HG02588 (cell line): ENCODE data around the gene POLD3.
"Not testable (repeated sequence)": the region's sequence is repeated elsewhere in the genome, so short reads cannot be mapped to it uniquely, and the experiment has no call there.

ENCODE experiments used
- ATAC-seq: cut with Tn5 transposase; IDR thresholded peaks from one replicate; pipeline ENCODE4 v1.9.1; 2021; ENCODE audit warnings: mild to moderate bottlenecking, moderate library complexity; ENCODE audit not compliant: unreplicated experiment

POLD3 gene

DNA sequence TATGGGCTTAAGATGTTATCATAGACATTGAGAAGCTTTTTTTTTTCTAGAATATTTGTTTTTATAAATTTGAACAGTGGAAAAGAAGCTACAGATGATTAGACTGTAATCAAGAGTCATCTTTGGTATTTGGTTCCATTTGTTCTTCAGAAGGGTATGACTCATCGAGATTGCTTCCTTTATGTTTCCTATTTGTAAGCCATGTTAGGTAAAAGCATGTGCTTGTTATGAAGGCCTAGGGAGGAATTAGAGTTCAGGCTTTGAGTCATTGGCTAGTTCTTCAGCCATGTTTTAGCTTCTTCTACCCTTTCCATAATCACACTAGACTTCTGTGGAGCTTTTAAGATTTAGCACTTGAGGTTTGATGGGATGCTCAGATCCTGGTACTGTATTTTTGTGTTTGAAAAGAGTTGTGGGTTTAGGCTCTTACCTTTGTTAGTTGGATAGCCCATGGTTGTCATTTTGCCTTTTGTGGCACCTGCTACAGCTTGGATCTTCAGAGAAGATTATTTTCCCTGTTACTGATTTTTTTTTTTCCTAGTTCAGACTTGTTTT lies 44.3 kb downstream of the POLD3 start:
- ATAC-seq: no peak

DNA sequence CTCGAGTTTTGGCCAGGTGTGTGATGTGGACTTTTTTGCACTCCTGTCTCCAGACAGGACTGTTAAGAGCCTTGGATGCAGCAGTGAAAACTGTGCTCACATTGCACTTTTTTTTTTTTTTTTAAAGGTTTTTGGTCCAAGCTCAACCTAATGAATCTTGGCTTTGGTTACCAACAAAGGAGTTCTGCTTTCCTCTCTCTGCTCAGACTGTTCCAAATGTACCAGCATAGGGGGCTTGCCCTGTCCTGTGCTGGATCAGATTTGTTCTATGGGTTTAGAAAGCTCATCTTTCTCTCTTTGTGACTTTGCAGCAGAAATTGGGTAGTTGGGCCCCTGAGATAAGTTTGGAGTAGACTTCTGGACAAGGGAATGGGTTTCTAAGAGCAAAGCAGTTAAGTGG lies 45.3 kb downstream of the POLD3 start:
- no peak for ATAC-seq

- no peak for ATAC-seq
Observed at GRCh38 chr11:74638869-74639268, 46.5 kb downstream of the POLD3 start.

- ATAC-seq: no peak
Observed at GRCh38 chr11:74639533-74639932, 47.2 kb downstream of the POLD3 start.

DNA sequence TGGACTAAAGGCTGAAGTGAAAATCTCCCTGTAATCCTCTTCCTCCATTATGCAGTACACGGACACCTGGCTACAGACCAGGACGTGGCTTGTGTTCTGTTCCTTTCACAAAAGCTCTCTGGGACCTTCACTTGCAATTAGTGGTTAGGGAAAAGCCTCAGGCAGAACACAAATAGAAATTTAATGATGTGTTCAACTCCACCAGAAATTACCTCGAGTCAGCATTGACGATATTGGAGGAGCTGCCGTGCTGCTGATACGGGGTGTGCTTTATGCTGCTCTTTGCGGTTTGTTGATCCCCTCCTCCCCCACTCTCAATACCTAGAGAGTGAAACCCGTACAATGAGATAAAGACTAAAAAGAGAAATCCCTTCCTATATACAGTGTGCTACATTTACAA lies 48.9 kb downstream of the POLD3 start:
- ATAC-seq: no peak

DNA sequence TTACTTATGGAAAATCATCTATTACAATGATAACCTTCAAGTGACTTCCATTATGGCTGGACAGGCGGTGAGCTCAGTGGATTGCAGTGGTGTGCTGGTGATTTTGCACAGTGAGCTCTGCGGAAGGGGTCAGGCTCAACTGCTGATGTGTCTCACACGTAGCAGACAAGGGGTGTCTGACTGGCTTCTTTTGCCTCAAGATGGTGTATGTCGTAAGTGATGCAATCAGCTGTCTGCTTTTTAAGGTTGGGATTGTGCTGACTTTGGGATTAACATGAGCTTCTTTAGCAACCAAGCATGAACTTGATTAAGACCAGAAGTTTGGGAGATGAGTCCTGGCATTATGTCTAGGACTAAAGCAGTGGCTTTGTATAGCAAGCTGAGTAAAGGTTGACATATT lies 49.5 kb downstream of the POLD3 start:
- ATAC-seq: no peak

GRCh38 chr11:74642912-74643311 lies 50.5 kb downstream of the POLD3 start:
- ATAC-seq: no peak

GRCh38 chr11:74644081-74644480 lies 51.7 kb downstream of the POLD3 start:
- no peak for ATAC-seq

GRCh38 chr11:74646215-74646614 lies 53.8 kb downstream of the POLD3 start:
- no peak for ATAC-seq

GRCh38 chr11:74646954-74647353 lies 54.6 kb downstream of the POLD3 start:
- ATAC-seq: no peak

DNA sequence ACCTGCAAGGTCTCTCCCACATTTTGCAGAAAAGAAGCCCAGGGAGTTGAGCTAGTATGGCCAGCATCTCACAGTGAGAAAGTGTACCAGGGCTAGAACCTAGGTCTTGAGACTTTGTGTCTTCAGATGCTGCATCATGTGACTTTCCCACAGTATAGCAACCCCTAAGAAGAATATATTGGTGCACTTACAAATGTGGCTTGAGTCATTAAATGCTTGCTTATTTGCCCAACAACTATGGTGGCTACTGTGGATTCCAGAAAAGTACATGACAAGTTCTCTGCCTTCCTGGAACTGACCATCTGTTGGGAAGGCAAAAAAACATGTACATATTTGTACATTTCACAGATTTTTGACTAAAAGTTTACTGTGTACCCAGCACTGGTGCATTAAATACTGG lies 55.0 kb downstream of the POLD3 start:
- ATAC-seq: no peak

GRCh38 chr11:74647831-74648230 lies 55.4 kb downstream of the POLD3 start:
- ATAC-seq: no peak

GRCh38 chr11:74648894-74649293 lies 56.5 kb downstream of the POLD3 start:
- no peak for ATAC-seq

DNA sequence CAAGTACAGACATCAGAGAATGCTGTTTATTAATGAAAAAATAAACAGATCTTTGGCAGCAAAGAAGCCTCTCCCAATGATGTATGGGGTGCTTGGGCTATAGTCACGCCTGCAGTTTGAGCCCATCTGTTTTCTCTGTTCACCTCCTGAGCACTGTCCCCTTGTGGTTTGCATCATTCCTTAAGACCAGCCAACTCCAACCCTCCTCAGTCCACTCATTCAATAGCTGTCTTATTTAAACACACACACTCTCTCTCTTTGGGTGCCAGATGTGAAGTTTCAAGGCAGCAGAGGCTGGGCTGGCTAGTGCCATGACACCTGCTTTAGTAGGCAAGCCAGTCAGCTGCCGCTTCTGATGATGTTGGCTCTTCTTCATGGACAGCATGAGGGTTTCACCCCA lies 58.1 kb downstream of the POLD3 start:
- ATAC-seq: no peak

- ATAC-seq: no peak
Observed at GRCh38 chr11:74654976-74655375, 62.6 kb downstream of the POLD3 start.

GRCh38 chr11:74659124-74659523 lies 66.7 kb downstream of the POLD3 start:
- not testable (repeated sequence) for ATAC-seq

GRCh38 chr11:74662487-74663103 lies 70.2 kb downstream of the POLD3 start:
- no peak for ATAC-seq

- no peak for ATAC-seq
Observed at GRCh38 chr11:74663315-74663714, 70.9 kb downstream of the POLD3 start.

- ATAC-seq: no peak
Observed at GRCh38 chr11:74669211-74670160, 77.1 kb downstream of the POLD3 start.

- no peak for ATAC-seq
Observed at GRCh38 chr11:74670171-74670570, 77.8 kb downstream of the POLD3 start.

- ATAC-seq: no peak
Observed at GRCh38 chr11:74671520-74672196, 79.3 kb downstream of the POLD3 start.
